PC-9 (cell line): ENCODE data around the gene SNAPC1.

Source experiments
- EZH2 ChIP-seq: fragments of 200-600 bp; sonication (generic); IDR thresholded peaks from 2 replicates; pipeline ENCODE4 v1.8.0; 2017; ENCODE audit warnings: antibody characterized with exemption, low read depth
- TF ChIP-seq, protein P1 (sequence below): fragments of 200-600 bp; sonication (generic); conservative IDR thresholded peaks from 2 replicates; pipeline ENCODE4 v1.6.1; 2017; ENCODE audit warnings: mixed run types, antibody characterized with exemption, mild to moderate bottlenecking, moderate library complexity

DNA sequence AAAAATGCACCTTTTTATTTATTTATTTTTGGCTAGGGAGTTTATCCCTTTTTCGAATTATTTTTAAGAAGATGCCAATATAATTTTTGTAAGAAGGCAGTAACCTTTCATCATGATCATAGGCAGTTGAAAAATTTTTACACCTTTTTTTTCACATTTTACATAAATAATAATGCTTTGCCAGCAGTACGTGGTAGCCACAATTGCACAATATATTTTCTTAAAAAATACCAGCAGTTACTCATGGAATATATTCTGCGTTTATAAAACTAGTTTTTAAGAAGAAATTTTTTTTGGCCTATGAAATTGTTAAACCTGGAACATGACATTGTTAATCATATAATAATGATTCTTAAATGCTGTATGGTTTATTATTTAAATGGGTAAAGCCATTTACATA, 14.9 kb upstream of the SNAPC1 start:
- TF ChIP-seq, protein P1, sequence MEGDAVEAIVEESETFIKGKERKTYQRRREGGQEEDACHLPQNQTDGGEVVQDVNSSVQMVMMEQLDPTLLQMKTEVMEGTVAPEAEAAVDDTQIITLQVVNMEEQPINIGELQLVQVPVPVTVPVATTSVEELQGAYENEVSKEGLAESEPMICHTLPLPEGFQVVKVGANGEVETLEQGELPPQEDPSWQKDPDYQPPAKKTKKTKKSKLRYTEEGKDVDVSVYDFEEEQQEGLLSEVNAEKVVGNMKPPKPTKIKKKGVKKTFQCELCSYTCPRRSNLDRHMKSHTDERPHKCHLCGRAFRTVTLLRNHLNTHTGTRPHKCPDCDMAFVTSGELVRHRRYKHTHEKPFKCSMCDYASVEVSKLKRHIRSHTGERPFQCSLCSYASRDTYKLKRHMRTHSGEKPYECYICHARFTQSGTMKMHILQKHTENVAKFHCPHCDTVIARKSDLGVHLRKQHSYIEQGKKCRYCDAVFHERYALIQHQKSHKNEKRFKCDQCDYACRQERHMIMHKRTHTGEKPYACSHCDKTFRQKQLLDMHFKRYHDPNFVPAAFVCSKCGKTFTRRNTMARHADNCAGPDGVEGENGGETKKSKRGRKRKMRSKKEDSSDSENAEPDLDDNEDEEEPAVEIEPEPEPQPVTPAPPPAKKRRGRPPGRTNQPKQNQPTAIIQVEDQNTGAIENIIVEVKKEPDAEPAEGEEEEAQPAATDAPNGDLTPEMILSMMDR: no peak
- TF ChIP-seq EZH2: no peak
